Epithelial cell of proximal tubule (primary cell): Measurements from ENCODE around the gene FOXP4. TPM values are rescaled to one million over a fixed set of nuclear protein-coding genes. Genes with fewer than 3 reads are reported as not detected.

Source experiments
- DNase-seq: peaks from one replicate; pipeline ENCODE4 v3.0.0-alpha.2; 2011; ENCODE audit warnings: low read depth
- H3K4me3 ChIP-seq: 2 replicates; pipeline ENCODE4 v1.5.1; 2011; ENCODE audit warnings: low read depth, mild to moderate bottlenecking, low read length
- CTCF ChIP-seq: conservative IDR thresholded peaks from 2 replicates; pipeline ENCODE4 v1.5.1; 2012; ENCODE audit warnings: low read depth, mild to moderate bottlenecking, low read length
- total RNA-seq: library from RNA; depleted of rRNA; stranded (reverse); fragments of >200 nt; gene quantifications from 2 replicates; pipeline ENCODE4 v1.2.3, GENCODE V29; 2015

FOXP4 gene
- total RNA-seq, 1 donor from 2014 or later, result 7.5 TPM

DNA sequence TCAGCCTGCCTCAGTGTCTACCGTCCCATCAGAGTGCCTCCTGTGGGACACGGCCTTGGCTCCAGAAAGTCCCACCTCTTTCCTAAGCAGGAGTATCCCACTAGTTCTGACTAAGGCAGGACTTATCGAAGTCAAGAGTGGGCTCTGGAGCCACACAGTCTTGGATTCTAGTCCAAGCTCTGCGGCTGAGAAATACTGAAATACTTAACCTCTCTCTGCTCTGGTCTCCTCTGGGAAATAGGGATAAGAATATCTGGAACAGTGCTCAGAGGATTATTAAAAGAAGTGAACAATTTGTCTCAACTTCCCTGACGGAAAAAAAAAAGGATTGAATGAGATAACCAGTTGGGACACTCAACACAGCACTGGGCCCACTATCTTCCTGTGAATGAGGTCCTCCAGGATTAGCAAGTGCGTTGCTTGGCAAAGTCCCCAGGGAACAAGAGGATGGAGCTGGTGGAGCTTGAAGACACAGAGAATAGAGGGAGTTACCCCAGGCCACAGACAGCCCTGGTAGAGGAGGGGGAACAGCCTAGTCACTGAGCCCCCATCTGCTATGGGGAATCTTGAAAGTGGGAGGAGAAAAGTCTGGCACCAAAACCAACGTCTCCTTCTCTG is 34.6 kb upstream of the FOXP4 start:
- TF ChIP-seq CTCF, result no peak
- H3K4me3 ChIP-seq, result no peak overlapping the region
- no peak for DNase-seq

DNA sequence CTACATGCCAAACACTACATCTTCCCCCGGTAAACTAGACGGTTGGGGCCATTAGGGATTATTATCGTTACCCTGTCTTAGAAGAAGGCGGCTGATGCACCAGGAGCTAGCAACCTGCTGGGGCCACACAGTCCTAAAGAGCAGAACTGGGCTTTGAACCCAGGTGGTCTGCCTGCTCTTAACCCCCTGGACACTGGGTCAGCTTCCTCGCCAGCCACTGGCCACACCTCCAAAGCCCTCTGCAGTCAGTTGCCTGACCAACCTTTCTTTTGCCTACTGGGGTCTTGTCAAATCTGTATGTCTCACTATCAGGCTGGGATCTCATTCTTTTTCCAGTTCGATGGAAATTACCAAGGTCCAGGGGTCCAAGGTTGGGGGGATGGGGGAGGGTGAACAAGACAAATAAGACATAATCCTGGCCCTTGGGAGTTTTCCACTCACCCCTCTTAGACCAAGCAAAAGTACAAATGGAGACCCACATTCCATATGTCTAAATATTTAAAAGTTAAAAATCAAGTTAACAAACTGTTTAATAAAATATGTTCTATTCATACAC is 34.0 kb upstream of the FOXP4 start:
- no peak for DNase-seq
- no peak for TF ChIP-seq CTCF
- H3K4me3 ChIP-seq, result no peak overlapping the region

DNA sequence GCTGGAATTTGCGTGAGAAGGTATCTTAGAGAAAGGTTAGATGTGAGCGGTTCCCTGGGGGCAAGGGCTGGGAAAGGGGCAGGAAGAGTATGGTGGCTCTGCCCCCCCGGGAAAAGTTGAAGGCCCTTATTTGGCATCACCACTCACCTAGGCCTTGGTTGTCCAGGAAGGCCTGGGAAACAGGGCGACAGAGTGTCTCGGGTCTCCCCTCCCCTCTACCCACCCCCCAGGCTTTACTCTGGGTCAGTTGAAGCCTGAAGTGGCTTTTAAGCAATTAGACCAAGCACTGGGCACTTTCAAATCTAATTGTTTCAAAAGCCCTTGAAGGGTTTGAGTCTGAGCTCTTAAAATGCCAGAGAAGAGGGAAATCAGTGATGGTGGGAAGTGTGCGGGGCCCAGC is 30.2 kb upstream of the FOXP4 start:
- H3K4me3 ChIP-seq, result no peak overlapping the region
- no peak for DNase-seq
- no peak for TF ChIP-seq CTCF

GRCh38 chr6:41518118-41518517 is 28.1 kb upstream of the FOXP4 start:
- no peak for TF ChIP-seq CTCF
- H3K4me3 ChIP-seq, result no peak overlapping the region
- DNase-seq, result no peak

- H3K4me3 ChIP-seq, result no peak overlapping the region
- DNase-seq, result no peak
- TF ChIP-seq CTCF, result no peak
These were observed 26.9 kb upstream of the FOXP4 start for GRCh38 chr6:41519305-41519744.

DNA sequence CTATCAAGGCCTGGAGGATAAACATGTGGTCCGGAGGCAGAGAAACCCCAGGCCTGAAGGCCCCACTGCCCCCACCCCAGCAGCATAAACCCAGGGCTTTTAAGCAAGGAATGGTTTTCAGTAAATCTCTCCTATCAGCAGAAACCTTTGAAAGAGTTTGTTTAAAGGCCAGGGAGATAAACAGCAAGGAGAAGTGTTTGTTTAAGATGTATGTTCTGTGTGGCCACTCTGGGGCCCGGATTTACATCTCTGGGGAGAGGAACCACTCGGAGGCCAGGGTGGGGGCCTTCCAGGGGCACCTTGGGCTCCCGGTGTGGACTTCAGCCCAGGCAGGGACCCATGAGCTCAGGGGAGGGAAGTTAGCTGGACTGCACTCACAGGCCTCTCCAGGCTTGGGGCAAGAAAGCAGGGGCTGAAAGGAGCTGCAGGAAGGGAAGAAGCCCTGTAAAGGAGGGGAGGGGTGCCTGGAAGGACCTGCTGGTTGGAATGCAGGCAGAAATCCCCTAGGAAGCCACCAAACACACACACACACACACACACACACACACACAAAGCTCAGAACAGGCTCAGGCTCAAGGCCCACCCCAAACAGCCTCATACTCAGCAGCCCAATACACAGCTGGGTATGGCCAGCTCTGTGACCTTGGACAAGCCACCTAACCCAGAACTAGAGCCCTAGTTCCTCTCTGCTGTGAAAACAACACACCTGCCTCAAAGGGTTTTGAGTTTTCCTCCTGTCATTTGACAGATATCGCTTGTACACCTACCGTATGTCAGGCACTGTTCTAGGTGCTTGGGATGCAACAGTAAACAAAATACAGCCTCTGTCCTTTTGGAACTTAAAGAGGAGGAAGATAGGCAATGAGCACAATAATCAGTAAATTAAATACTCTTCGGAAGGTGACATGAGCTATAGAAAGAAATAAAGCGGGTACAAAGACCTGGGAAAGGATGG is 26.2 kb upstream of the FOXP4 start:
- TF ChIP-seq CTCF, result no peak
- DNase-seq, result no peak
- no peak overlapping the region for H3K4me3 ChIP-seq
